Inflammatory macrophage treated with lipopolysaccharide for 4 hours (primary cell): ENCODE results near the gene TMEM9.
"Not testable (repeated sequence)": the region's sequence is repeated elsewhere in the genome, so short reads cannot be mapped to it uniquely, and the experiment has no call there.

Experiments used
- DNase-seq: peaks from one replicate; pipeline ENCODE4 v3.0.0-alpha.2; 2020

The TMEM9 gene

DNA sequence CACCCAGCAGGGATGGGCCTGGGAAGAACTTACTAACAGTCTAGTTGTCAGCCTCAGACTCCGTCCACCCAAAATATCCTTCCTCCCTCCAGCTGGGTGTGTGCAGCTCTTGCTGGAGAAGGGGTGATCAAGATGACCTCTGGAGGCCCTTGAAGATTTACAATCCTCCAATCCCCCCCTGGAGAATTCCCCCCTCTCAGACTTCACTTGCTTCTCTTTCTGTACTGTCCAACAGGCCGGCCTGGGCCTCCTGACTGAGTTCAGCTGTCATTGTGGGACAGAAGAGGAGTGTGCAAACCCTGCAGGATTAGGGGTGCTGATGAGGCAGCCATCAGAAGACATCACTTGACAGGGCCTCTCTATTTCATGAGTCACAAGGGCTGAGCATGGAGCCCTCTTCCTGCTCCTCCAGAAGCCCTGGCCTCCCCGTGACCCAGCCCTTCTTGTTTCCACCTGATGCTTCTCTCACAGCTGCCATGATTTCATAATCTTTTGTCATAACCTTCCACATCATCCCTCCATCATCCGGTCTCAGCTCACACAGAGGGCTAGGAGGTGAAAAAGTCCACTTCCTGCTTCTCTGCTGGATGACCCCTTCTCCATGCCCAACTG is 18.8 kb upstream of the TMEM9 start:
- DNase-seq = peak; percentile 65

DNA sequence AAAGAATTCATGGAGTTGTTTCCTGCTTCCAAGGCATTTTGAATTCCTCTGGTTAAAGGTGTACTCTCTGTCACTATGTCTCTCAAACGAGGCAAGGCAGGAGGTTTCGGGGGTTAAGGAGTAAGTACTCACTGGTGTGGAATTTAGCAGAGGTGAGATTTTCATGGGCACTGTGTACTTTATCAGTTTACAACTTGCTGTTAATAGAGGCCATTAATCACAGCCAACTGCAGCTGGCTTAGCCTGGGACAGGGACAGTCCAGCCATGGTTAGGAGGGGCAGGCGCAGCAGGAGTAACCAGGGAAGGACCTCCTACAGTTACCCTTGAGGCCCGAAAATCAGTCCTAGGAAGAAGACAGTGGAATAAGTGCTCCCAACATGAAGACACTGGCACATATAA is 18.1 kb upstream of the TMEM9 start:
- DNase-seq = no peak

DNA sequence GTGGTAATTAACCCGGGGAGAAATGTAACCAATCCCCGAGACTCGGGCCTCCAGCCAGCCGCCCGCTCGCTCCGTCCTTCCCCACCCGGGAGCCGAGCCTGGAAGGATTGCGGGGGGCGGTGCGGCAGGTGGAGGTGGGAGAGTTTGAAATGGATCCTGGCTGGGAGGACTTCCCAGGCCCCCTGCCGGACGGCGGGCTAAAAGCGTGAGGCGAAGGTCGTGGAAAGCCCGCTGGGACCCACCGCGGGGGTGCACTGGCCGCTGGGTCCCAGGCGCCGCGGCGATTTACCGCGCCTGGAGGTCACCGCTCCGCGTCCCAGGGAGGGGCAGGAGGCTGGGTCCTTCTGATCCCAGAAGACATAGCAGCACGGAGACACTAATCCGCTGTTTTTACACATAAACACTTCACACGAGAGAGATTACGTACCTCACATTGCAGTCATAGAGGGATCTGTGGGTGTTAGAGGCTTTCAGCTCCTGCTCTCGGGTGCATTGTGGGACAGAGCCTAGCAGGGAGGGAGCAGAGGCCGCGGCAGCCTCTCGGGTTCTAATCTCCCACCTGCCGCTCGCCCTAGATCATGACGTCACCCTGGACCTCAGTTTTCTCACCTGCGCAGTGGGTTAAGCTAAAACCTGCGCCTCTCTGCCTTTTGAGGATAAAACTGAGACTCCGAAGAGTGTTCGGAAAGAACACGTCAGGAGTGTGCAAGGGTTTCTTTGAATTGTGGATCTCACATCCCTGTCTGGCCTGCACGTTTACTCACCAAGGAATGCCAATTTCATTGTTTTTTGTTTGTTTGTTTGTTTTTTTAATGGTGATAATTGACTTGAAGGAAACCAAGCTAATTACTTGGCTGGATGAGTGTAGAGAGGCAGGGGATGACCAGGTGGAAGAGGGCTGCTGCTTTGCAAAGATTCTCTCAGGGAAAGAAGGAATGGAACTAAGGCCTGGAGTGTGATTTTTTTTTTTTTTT is 17.1 kb upstream of the TMEM9 start:
- peak; percentile 71 for DNase-seq

DNA sequence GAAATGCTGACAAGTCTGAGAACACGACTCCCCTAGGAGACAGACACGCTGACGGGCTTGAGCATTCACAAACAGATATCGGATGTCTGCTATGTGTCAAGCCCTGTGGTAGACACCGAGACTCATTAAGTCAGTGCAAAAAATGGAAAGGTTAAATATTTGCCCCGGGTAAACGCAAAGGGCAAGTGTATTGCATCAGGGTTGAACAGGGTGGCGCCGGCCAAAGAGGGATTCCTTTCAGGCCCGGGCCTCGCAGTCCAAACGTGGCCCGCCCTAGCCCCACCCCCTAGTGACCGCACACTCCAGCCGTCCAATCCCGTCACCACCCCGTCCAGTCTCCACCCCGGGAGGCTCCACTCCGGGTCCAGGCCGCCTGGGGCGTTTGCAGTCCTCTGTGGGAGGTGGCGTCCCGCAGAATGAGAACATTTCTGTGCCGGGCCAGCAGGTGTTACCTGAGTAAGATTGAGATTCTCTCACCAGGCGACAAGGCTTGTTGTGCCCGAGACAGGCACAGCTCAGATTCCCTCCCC is 16.3 kb upstream of the TMEM9 start:
- peak; percentile 88 for DNase-seq

DNA sequence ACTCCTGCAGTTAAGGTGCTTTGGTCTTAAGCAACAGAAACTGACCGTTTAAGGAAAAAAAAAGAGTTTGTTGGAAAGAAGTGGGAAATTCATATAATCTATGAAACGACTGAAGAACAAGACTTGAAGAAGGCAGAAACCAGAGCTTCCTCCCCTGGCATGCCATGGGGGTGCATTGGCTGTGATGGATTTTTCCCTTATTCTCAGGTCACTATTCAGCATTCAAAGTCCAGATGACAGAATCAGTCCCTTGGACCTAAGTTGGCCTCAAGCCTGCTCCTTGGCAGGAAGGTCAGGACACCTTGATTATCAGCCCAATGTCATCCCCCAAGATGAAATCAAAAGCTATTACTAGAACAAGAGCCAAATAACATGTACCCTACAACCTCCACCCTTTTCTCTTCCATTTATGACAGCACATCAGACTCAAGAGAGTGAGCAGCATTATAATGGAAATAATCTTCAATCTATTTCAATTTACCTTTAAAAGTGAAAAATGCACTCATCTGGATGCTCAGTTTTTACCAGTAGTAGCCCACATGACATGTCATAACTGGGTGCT is 15.8 kb upstream of the TMEM9 start:
- DNase-seq = no peak

DNA sequence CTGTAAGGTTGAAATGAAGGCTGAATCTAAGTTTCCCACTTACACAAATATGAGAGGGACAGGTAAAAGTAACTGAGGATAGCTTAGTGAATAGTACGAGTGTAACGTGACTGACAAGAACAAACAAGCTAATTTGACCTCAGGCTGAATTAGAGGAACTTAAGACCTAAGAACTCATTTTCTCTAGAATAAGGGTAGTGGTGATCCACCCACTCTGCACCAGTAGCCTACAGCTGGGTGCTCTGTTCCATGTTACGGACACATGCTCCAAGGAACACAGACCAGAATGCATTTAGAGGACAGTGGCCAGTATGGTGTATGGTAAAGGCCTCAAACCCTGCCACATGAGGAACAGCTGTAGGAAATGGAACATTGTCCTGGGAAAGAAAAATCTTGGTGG is 14.9 kb upstream of the TMEM9 start:
- DNase-seq = peak; percentile 46

DNA sequence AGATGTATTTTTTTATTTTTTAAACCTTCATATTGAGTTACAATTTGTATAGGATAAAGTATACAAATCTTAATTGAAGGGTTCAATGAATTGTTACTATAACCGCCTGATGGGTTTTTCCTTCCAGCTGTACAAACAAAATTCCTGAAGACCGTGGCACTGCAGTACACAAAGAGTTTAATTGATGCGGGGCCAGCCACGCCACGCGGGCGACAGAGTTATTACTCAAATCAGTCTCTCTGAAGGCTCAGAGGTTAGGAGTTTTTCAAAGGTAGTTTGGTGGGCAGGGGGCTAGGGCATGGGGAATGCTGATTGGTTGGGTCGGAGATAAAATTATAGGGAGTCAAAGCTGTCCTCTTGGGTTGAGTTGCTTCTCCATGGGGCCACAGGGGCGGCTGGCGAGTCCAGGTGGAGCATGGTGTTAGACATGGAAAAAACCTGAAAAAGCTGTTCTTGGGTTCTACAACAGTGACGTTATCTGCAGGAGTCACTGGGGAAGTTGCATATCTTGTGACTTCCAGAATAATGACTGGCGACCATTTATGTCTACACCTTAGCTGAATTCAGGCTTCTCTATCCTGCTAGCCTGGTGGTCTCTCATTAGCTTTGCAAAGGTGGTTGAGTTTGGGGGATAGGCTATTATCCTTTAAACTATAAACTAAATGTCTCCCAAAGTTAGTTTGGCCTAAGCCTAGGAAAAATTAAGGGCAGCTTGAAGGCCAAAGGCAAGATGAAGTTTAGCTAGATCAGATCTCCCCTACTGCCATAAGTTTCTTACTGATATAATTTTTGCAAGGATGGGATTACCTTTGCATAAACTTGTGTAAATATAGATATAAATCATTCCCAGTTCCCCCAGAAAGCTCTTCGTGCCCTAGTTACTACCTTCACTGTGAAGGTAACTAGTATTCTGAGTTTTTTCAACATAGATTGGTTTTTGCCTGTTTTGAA is 13.0 kb upstream of the TMEM9 start:
- DNase-seq = no peak

DNA sequence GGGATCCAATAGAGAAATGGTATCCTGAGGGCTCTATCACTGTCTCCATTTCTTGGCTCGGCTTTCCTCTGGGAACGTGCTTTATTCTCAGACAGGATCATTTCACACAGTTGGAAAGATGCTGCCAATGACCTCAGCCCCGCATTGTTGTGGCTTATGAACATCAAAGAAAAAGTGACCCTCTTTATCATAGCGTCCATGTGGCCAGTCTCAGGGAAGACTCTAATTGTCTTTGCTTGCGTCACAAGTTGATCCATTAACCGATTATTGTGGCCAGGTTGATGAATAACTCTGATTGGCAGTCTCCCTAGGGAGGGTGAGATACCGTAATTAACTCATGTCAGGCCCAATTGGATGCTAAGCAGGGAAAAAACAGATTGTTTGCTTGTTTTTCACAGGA is 10.4 kb upstream of the TMEM9 start:
- DNase-seq = no peak

DNA sequence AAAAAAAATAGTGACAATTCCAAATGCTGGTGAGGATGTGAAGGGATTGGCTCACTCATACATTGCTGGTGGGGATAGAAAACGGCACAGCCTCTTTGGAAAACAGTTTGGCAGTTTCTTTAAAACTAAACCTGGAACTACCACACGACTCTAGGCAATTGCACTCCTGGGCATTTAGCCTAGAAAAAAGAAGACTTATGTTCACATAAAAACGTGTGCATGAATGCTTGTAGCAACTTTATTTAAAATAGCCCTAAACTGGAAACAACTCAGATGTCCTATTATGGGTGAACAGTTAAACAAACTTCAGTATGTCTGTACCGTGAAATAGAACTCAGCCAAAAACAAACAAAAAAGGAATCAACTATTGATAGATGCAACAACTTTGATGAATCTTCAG is 9.4 kb upstream of the TMEM9 start:
- DNase-seq = no peak

DNA sequence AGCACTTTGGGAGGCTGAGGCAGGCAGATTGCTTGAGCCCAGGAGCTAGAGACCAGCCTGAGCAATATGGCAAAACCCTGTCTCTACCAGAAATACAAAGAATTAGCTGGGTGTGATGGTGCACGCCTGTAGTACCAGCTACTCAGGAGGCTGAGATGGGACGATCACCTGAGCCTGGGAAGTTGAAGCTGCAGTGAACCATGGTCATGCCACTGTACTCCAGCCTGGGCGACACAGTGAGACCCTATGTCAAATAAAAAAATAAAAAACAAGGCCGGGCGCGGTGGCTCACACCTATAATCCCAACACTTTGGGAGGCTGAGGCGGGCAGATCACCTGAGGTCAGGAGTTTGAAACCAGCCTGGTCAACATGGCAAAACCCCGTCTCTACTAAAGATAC is 8.8 kb upstream of the TMEM9 start:
- not testable (repeated sequence) for DNase-seq

DNA sequence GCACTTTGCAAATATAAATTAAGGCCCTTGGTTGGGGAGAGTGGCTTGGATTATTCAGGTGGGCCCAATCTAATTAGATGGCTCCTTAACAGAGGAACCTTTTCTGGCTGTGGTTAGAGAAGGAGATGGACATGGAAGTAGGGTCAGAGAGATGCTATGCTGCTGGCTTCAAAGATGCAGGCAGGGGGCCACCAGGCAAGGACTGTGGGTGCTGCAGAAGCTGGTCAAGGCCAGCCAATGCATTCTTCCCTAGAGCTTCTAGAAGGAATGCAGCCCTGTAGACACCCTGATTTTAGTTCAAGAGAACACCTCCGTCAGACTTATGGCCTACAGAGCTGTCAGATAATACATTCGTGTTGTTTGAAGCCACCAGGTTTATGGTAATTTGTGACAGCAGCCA is 3.7 kb upstream of the TMEM9 start:
- no peak for DNase-seq

DNA sequence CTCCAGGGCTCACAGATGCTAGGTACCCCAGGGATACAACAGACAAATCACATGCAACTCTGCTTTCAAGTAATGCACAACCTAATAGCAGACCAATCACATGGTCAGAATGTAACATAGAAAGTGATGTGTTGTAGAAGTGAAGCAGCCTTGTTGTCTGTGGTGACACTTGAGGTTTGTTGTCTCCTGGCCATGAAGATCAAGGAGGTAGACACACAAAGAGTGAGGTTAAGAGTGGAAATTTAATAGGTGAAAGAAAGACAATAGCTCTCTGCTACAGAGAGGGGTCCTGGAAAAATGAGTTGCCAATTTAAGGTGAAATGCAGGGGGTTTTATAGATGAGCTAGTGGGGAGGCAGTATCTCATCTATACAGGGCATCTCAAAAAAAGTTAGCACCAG is 2.5 kb upstream of the TMEM9 start:
- no peak for DNase-seq

DNA sequence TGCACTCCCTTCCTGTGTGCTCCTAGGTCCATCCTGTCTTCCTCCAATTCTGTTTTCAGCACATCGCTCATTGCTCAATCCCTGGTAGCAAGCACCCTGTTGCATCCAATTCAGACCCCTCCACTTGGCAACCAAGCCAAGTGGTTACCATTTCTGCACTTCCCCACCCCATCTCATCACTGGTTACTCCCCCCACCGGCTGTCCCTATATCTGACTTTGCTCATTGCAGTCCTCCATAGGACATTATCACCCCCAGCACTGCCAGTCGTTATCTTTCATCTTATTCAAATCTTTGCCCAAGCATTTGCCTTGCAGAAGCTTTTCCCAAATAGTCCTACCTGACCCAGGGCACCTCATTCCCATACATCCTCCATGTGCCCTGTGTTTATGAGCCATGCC is 2.1 kb upstream of the TMEM9 start:
- no peak for DNase-seq

DNA sequence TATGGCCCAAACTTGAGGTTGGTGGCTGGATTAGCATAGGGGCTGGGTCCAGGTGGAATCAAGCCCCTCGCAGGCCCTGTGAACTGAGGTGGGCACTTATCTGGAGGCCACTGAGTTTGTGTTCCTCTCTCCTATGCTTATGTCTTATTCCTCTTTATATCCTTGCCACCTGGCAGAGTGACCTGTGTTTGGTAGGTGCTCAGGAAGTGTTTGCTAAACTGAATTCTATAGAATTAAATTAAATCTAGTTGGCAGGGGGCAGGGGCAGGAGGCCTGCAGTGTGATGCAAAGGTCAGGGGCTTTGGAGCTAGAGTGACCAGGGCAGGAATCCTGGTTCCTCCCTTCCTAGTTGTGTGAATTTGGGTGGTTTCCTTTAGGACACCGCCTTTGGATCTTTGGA is 1.1 kb upstream of the TMEM9 start:
- no peak for DNase-seq

DNA sequence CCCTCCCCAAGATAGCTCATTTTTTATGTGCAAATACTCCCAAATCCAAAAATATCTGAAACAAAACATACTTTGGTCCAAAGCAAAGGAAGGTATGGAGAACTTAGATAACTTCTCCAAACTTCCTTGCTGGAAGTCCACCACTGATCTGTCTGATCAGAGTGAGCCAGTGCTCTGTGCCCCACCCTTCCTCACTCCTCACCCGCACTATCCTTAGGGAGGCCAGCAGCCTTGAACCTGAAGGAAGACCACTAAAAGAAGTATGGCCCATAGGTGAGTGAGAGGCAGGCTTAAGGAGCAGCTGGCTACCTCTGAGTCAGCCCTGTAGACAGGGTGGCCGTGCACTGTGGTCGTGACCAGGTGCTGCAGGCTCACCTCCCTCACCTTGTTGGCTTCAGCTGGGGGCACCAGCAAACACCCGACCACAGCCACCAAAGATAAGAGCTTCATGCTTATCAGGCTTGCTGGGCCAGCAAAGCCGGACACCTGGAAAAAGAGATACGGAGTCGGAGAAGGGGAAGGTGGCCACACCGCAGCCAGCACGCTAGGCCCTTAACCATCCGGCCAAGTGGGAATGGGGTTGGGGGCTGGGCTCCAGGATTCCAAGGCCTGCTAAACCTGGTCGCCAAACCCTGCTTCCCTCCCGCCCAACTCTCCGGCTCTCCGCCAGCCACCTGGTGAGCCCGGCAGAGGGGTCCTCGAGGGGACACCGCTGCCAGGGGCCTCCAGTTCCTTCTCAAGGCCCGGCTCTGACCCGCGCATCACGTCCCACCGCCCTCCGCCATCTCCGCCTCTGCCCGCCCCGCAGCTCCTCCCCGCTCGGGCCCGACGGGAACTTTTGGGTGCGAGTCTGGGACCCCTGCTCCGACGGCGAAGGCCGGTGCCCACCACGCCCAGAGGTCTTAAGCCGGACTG is 543 bp downstream of the TMEM9 start:
- DNase-seq = no peak

DNA sequence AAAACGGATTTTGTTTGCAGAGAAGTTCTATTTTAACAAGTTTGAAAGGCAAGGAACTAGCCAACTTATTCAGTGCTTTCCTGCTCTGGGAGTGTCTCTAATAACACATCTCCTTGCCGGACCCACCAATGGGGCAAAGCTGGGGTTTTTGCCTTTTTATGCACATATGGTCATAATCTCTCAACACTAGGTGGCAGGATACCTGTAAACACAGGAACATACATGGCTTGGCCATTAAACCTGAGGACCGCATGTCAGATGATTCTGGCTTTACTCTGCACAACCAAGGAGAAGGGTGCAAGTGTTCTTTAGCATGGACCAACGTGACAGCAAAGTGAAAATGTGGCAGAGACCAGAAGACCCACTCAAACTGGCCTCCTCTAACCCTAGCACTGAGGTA is 4.9 kb downstream of the TMEM9 start:
- peak; percentile 36 for DNase-seq

DNA sequence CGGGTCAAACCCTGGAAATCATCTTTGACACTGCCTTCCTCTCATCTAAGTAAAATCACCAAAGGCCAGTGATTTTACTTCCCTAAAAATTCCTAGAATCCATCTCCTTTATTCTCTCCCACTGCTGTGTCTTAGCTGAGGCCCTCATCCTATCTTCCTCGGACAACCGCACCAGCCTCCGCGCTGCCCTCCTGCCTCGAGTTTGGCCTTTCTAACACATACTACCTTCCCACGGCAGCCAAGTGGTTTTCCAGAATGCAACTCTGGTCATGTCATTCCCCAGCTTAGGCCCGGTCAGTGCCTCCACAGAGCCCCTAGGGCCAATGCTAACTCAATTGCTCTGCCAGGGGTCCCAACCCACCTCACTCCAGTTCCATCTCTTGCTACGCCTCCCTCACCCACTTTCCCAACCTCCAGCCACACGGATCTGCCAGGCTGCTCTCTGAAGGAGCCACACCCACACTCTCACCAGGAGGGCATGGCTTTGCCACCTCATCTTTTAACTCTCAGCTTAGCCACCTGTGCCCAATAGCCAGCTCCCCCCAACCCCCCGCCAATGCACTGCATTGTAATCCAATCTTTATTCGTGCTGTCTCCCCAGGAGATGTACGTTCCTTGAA is 6.8 kb downstream of the TMEM9 start:
- no peak for DNase-seq

DNA sequence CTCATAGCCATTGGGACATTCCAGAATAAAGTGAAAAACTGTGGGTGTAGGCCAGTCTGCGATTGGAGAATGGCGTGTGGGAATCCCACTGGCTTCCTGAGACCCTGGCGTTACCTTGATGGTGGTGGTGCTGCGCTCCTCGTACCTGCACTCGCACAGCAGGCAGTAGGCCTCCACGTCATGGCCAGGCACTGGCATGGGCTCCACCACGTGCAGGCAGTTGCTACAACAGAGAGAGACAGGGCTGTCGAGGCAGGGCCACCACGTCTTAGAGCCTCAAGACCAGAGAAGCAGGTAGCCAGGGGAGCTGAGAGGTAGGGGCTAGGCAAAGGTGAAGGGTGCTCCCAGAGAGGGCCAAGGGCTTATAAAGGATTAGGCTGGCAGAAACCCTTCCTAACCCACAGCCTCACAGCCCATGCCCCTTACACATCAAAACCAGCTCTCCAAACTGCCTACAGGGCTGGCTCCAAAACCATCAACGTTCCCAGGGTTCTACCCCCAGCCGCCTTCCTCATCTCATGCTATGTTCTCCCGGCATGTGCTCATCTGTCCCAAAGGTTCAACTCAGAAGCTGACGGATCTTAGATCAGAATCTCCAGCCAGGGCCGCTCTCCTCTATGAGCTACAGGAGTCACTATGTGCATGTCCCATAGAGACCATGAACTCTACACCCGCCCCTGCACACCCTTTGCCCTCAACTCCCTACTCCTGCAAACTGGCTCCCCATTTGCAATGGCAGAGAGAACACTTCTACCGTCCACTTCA is 7.5 kb downstream of the TMEM9 start:
- no peak for DNase-seq

DNA sequence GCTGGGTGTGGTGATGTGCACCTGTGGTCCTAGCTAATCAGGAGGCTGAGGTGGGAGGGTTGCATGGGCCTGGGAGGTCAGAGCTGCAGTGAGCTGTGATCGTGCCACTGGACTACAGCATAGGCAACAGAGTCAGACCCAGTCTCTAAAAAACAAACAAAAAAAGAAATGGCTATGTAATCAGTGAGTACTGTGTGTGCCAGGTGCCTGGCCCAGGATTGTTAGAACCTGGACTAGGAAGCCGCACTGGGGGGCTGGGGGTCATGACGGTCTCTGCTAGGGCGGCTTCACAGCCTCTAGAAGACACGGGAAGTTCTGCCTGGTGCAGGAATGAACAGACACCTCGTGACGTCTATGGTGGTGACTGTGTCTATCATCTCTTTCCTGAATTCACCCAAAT is 8.5 kb downstream of the TMEM9 start:
- DNase-seq = no peak

DNA sequence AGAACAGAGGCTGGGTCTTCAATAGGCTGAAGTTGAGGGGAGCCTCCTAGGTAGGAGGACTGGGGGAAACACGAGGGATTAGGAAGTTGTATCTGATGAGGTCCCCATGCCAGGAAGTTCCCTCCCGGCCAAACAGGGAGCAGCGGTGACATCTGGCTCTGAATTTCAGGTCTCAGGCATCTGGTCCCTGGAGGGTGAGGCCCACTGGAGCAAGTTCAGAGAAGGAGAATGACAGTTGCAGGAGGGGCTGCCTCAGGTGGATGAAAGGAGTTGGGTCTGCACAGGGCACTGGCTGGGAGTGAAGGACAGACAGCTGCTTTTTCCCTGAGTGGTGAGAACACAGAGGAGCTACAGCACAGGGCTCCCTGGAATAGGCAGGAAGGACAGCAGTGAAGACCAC is 9.1 kb downstream of the TMEM9 start:
- no peak for DNase-seq
